ENCODE results near the gene ADARB2.

Gene ADARB2

GRCh38 chr10:1513221-1513620 lies 224.1 kb downstream of the ADARB2 start:
- Histone ChIP-seq H3K4me1 (ENCODE audit: low read depth, poor library complexity, severe bottlenecking) (no peaks in the 10 kb centered on the region), H3K27ac (no peak overlapping the region), H3K4me2 (no peak overlapping the region), H3K27me3 (ENCODE audit: insufficient read depth, low read depth) (no peaks in the 10 kb centered on the region), H3K9ac (no peak overlapping the region), H4K20me1 (ENCODE audit: insufficient read depth) (no peaks in the 10 kb centered on the region), H3K36me3 (ENCODE audit: insufficient read depth) (no peaks in the 10 kb centered on the region), H2AFZ (ENCODE audit: low read depth) (no peak overlapping the region), H3K4me3 (IDR thresholded peaks at IDR 0.05; ENCODE audit: insufficient read depth, low read depth, low read length) (no peak overlapping the region), H3K79me2 (ENCODE audit: insufficient read depth, low read depth) (no peaks in the 10 kb centered on the region)
- TF ChIP-seq CTCF (conservative IDR thresholded peaks at IDR 0.05; ENCODE audit: low read depth, low read length), result no peak

- Histone ChIP-seq H3K36me3 (ENCODE audit: insufficient read depth) (no peaks in the 10 kb centered on the region), H3K9ac (no peak overlapping the region), H3K4me2 (no peak overlapping the region), H3K27ac (no peak overlapping the region), H2AFZ (ENCODE audit: low read depth) (no peak overlapping the region), H3K27me3 (ENCODE audit: insufficient read depth, low read depth) (no peaks in the 10 kb centered on the region), H3K79me2 (ENCODE audit: insufficient read depth, low read depth) (no peaks in the 10 kb centered on the region), H4K20me1 (ENCODE audit: insufficient read depth) (no peaks in the 10 kb centered on the region), H3K4me1 (ENCODE audit: low read depth, poor library complexity, severe bottlenecking) (no peaks in the 10 kb centered on the region), H3K4me3 (IDR thresholded peaks at IDR 0.05; ENCODE audit: insufficient read depth, low read depth, low read length) (no peak overlapping the region)
- no peak for TF ChIP-seq CTCF (conservative IDR thresholded peaks at IDR 0.05; ENCODE audit: low read depth, low read length)
These were observed 228.3 kb downstream of the ADARB2 start for GRCh38 chr10:1509011-1509530.

DNA sequence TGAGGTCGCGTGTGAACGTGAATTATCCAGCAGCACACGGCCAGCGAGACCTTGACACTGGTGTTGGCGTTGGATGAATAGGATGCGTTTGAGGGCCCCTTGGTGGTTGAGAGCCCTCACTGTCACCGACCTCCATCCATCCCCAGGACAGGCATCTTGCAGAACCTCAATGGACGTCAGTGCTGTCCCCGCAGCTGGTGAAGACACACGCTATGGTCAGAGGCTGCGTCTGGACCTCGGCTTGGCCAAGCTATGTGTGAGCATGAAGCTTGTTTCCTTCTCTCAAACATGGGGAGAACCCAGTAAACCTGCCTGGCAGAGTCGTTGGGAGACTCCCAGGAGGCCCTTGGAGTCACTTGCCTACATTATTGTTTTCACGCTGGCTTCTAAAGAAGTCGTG lies 229.2 kb downstream of the ADARB2 start:
- no peak overlapping the region for H3K4me2 ChIP-seq
- no peak overlapping the region for H2AFZ ChIP-seq (ENCODE audit: low read depth)
- no peak overlapping the region for H3K9ac ChIP-seq
- no peaks in the 10 kb centered on the region for H3K36me3 ChIP-seq (ENCODE audit: insufficient read depth)
- H3K27me3 ChIP-seq (ENCODE audit: insufficient read depth, low read depth), result no peaks in the 10 kb centered on the region
- no peak overlapping the region for H3K27ac ChIP-seq
- H3K4me3 ChIP-seq (IDR thresholded peaks at IDR 0.05; ENCODE audit: insufficient read depth, low read depth, low read length), result no peak overlapping the region
- H3K4me1 ChIP-seq (ENCODE audit: low read depth, poor library complexity, severe bottlenecking), result no peaks in the 10 kb centered on the region
- no peaks in the 10 kb centered on the region for H4K20me1 ChIP-seq (ENCODE audit: insufficient read depth)
- no peak for TF ChIP-seq CTCF (conservative IDR thresholded peaks at IDR 0.05; ENCODE audit: low read depth, low read length)
- H3K79me2 ChIP-seq (ENCODE audit: insufficient read depth, low read depth), result no peaks in the 10 kb centered on the region

DNA sequence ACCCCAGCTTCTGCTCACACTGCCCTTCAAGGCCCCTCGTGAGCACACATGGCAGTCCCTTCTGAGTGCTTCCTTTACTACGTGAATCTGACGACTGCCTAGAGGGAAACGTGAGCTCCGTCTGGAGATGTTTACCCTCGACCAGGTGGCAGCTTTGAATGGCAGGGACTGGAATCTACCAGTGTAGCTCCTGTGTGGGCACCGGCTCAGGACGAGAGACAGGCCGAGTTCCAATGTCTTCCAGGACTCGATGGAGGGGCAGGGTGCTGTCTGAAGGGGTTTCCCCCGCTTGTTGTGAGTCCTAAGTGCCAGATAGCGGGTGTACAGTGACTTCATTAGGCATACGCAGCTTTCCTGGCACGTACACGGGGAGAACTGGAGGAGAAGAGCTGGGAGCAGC lies 229.9 kb downstream of the ADARB2 start:
- Histone ChIP-seq H3K27me3 (ENCODE audit: insufficient read depth, low read depth) (no peaks in the 10 kb centered on the region), H3K4me2 (no peak overlapping the region), H3K36me3 (ENCODE audit: insufficient read depth) (no peaks in the 10 kb centered on the region), H2AFZ (ENCODE audit: low read depth) (no peak overlapping the region), H3K27ac (no peak overlapping the region), H3K79me2 (ENCODE audit: insufficient read depth, low read depth) (no peaks in the 10 kb centered on the region), H3K4me1 (ENCODE audit: low read depth, poor library complexity, severe bottlenecking) (no peaks in the 10 kb centered on the region), H3K9ac (no peak overlapping the region), H4K20me1 (ENCODE audit: insufficient read depth) (no peaks in the 10 kb centered on the region), H3K4me3 (IDR thresholded peaks at IDR 0.05; ENCODE audit: insufficient read depth, low read depth, low read length) (no peak overlapping the region)
- TF ChIP-seq CTCF (conservative IDR thresholded peaks at IDR 0.05; ENCODE audit: low read depth, low read length), result no peak
